GM12872 (cell line): ENCODE data around the gene CYGB.

ENCODE experiments used
- CTCF ChIP-seq: IDR thresholded peaks from 3 replicates; pipeline ENCODE4 v1.5.1; 2011; ENCODE audit warnings: low read depth, mild to moderate bottlenecking, low read length, moderate library complexity; ENCODE audit not compliant: insufficient read depth

The CYGB gene

GRCh38 chr17:76535788-76536510 is 1.6 kb downstream of the CYGB start:
- no peak for TF ChIP-seq CTCF

GRCh38 chr17:76534831-76535732 is 2.4 kb downstream of the CYGB start:
- TF ChIP-seq CTCF, result no peak

GRCh38 chr17:76532072-76532651 is 5.3 kb downstream of the CYGB start:
- no peak for TF ChIP-seq CTCF

- no peak for TF ChIP-seq CTCF
Measured at GRCh38 chr17:76531486-76532038, 5.9 kb downstream of the CYGB start.

GRCh38 chr17:76530811-76531485 is 6.6 kb downstream of the CYGB start:
- no peak for TF ChIP-seq CTCF

GRCh38 chr17:76530095-76530723 is 7.3 kb downstream of the CYGB start:
- no peak for TF ChIP-seq CTCF
